ENCODE results near the gene PANK3.

PANK3 gene

DNA sequence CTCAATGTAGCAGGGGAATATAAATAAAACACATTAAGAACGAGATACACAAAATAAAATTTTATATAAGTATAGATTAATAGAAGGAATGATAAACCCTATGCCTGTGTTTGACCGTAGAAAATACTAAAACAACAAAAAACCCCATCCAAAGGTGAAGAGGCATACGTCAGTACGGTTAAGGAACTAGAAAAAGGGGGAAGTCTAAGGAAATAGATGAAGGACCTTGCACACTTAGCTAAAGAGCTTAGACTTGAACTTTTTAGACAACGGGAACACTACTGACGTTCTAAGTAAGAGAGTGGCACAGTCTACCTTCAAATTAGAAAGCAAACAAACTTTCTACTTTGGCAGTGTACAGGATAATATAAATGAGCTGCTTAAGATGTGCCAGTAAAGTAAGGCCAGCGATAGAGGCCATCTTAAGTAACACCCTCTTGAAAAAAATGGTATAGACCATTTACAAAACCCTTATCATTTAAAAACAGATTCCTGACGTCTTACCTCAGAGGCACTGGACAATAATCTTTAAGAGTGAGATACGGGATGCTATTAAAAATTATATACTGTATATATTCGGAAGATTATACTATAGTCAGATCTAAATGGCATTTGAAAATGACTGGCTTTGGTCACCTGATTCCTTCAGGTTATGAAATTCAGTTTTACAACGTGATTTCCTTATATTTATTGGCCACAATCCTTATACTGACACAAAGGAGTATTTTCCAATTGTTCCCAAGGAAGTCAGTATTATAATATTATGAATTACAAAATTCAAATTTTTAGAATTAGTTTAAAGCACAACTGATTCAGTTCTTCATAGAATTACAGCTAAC, 8.5 kb downstream of the PANK3 start:
- Histone ChIP-seq H2AFZ (ENCODE audit: low read length) (no peak overlapping the region), H3K4me1 (ENCODE audit: low read length) (no peaks in the 10 kb centered on the region), H3K9me3 (replicated peaks; ENCODE audit: insufficient read depth, low read length) (no peaks in the 10 kb centered on the region), H3K4me3 (ENCODE audit: low read length) (no peak overlapping the region), H3F3A (ENCODE audit: insufficient read depth, low read length) (no peaks in the 10 kb centered on the region), H3K9me2 (replicated peaks; ENCODE audit: insufficient read depth, low read length) (no peaks in the 10 kb centered on the region), H3K27ac (ENCODE audit: low read length) (no peak overlapping the region), H3K4me2 (ENCODE audit: low read depth, low read length) (no peak overlapping the region), H4K20me1 (ENCODE audit: insufficient read depth, low read length) (peaks cover 10% of the 10 kb centered on the region), H3K27me3 (replicated peaks; ENCODE audit: insufficient read depth, low read length) (no peaks in the 10 kb centered on the region), H3K79me2 (ENCODE audit: low read length) (peaks cover 82% of the 10 kb centered on the region), H3K9ac (ENCODE audit: low read length) (no peak overlapping the region), H3K36me3 (replicated peaks; ENCODE audit: insufficient read depth, low read length) (peaks cover 8% of the 10 kb centered on the region)
- no peak for DNase-seq
- TF ChIP-seq CTCF (IDR thresholded peaks at IDR 0.05; ENCODE audit: low read length) = no peak
- TF ChIP-seq EZH2 (optimal IDR thresholded peaks at IDR 0.05; ENCODE audit: low read depth, low read length) = no peak
- no peak for TF ChIP-seq EZH2phosphoT487 (IDR thresholded peaks at IDR 0.05; ENCODE audit: low read length)

DNA sequence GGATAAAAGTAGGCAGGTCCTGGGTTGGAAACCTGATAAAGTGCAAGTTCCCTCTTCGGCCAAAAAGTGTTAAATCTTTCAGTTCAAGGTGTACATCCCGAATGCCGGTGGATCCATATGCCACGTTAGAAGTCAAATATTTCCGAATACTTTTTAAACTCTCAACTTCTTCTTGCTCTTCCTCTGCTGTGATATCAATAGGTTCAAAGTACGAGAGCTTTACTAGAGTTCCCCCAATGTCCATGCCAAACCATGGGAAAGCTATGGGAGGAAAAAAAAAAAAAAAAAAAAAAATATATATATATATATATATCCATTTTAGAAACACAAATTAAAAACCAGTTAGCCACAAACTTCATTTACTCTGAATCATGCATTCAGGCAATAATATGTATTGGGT, 10.4 kb downstream of the PANK3 start:
- H4K20me1 ChIP-seq (ENCODE audit: insufficient read depth, low read length) = peaks cover 6% of the 10 kb centered on the region; the same call in 1 of the 2 replicates
- H3K4me2 ChIP-seq (ENCODE audit: low read depth, low read length) = no peak overlapping the region
- H3K4me3 ChIP-seq (ENCODE audit: low read length) = no peak overlapping the region
- H3K27ac ChIP-seq (ENCODE audit: low read length) = no peak overlapping the region
- DNase-seq = no peak
- no peaks in the 10 kb centered on the region for H3K27me3 ChIP-seq (replicated peaks; ENCODE audit: insufficient read depth, low read length)
- no peak overlapping the region for H2AFZ ChIP-seq (ENCODE audit: low read length)
- H3K9me3 ChIP-seq (replicated peaks; ENCODE audit: insufficient read depth, low read length) = no peaks in the 10 kb centered on the region
- H3F3A ChIP-seq (ENCODE audit: insufficient read depth, low read length) = no peaks in the 10 kb centered on the region
- peaks cover 76% of the 10 kb centered on the region for H3K79me2 ChIP-seq (ENCODE audit: low read length)
- no peak overlapping the region for H3K9ac ChIP-seq (ENCODE audit: low read length)
- H3K9me2 ChIP-seq (replicated peaks; ENCODE audit: insufficient read depth, low read length) = no peaks in the 10 kb centered on the region
- peaks cover 8% of the 10 kb centered on the region for H3K36me3 ChIP-seq (replicated peaks; ENCODE audit: insufficient read depth, low read length)
- H3K4me1 ChIP-seq (ENCODE audit: low read length) = no peaks in the 10 kb centered on the region
- TF ChIP-seq CTCF (IDR thresholded peaks at IDR 0.05; ENCODE audit: low read length) (no peak), EZH2phosphoT487 (IDR thresholded peaks at IDR 0.05; ENCODE audit: low read length) (no peak), EZH2 (optimal IDR thresholded peaks at IDR 0.05; ENCODE audit: low read depth, low read length) (no peak)

GRCh38 chr5:168563959-168564358, 15.2 kb downstream of the PANK3 start:
- H3K27me3 ChIP-seq (replicated peaks; ENCODE audit: insufficient read depth, low read length) = no peaks in the 10 kb centered on the region
- no peak for TF ChIP-seq CTCF (IDR thresholded peaks at IDR 0.05; ENCODE audit: low read length)
- no peak for TF ChIP-seq EZH2phosphoT487 (IDR thresholded peaks at IDR 0.05; ENCODE audit: low read length)
- no peak for TF ChIP-seq EZH2 (optimal IDR thresholded peaks at IDR 0.05; ENCODE audit: low read depth, low read length)
- H3K79me2 ChIP-seq (ENCODE audit: low read length) = peaks cover 38% of the 10 kb centered on the region
- no peak overlapping the region for H3K4me3 ChIP-seq (ENCODE audit: low read length)
- H3F3A ChIP-seq (ENCODE audit: insufficient read depth, low read length) = no peaks in the 10 kb centered on the region
- H3K9ac ChIP-seq (ENCODE audit: low read length) = no peak overlapping the region
- no peaks in the 10 kb centered on the region for H3K9me2 ChIP-seq (replicated peaks; ENCODE audit: insufficient read depth, low read length)
- no peaks in the 10 kb centered on the region for H3K4me1 ChIP-seq (ENCODE audit: low read length)
- DNase-seq = no peak
- H3K9me3 ChIP-seq (replicated peaks; ENCODE audit: insufficient read depth, low read length) = no peaks in the 10 kb centered on the region
- H3K36me3 ChIP-seq (replicated peaks; ENCODE audit: insufficient read depth, low read length) = peaks cover 21% of the 10 kb centered on the region
- no peak overlapping the region for H3K4me2 ChIP-seq (ENCODE audit: low read depth, low read length)
- no peak overlapping the region for H2AFZ ChIP-seq (ENCODE audit: low read length)
- H3K27ac ChIP-seq (ENCODE audit: low read length) = no peak overlapping the region
- no peaks in the 10 kb centered on the region for H4K20me1 ChIP-seq (ENCODE audit: insufficient read depth, low read length)

Data from MM.1S (cell line).